ENCODE results near the gene TMEM156.

The TMEM156 gene, protein sequence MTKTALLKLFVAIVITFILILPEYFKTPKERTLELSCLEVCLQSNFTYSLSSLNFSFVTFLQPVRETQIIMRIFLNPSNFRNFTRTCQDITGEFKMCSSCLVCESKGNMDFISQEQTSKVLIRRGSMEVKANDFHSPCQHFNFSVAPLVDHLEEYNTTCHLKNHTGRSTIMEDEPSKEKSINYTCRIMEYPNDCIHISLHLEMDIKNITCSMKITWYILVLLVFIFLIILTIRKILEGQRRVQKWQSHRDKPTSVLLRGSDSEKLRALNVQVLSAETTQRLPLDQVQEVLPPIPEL

DNA sequence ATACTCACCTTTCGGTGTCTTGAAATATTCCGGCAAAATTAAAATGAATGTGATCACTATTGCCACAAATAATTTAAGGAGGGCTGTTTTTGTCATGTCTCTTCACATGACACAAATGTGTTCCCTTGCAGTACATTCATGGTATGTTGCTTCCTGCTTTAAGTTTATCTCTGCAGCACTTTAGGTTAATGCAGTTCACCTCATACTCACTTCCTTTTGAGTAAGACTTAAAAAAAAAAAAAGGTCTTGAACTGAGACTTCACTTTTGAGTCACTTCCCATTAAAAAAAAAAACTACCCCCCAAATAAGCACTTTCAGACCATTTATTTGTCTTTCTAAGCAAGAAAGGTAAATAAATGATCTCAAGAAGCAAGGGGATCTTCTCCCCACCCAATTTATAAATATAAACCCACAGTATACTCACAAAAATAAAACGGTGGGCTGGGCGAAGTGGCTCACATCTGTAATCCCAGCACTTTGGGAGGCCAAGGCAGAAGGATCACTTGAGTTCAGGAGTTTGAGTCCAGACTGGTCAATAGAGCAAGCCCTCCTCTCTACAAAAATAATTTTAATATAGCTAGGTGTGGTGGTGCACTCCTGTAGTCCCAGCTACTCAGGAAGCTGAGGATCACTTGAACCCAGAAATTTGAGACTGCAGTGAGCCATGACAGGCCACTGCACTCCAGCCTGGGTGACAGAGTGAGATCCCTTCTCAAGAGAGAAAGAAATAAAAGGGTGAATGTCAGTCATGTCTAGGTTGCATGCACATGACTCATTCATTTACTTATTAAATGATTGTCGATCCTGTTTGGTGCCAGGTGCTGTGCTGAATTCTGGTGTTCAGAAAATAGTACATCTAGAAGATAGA lies at the start of gene TMEM156:
Gene TMEM156 (minus strand): TSS at position 192 of the 868 bp plus-strand sequence. CDS start 96 bp downstream, at position 96.
- DNase-seq: peak; percentile 79 to 84

GRCh38 chr4:39078829-39079228 lies 46.6 kb upstream of the TMEM156 start:
- DNase-seq: no peak

DNA sequence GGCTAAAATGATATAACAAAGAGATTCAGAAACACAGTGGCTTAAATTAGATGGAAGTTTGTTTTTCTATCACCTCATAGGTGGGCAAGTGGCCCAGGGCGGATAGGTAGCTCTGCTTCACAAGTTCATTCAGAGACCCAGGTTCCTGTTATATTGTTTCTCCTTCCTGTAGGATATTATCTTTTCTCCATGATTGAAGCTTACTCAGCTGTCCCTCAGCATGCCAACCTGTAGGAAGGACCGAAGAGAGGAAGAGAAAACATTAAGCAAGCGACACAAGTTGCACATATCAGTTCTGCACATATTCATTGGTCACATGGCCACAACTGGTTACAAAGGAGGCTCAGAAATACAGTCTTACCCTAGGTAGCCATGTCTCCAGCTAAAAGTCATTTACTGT lies 36.7 kb upstream of the TMEM156 start:
- DNase-seq: no peak

DNA sequence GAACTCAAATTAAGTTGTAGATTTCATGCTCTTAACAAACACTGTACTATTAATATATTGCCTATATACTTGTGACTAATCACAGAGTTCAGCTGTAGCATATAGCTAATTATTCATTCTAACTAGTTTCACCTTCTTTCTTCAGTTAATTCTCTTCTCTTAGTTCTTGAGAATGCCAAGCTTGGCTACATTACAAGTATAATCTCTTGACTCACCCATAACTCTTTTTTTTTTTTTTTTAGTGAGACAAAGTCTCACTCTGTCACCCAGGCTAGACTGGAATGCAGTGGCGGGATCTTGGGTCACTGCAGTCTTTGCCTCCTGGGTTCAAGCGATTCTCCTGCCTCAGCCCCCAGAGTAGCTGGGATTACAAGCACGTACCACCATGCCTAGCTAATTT lies 35.2 kb upstream of the TMEM156 start:
- DNase-seq: no peak

DNA sequence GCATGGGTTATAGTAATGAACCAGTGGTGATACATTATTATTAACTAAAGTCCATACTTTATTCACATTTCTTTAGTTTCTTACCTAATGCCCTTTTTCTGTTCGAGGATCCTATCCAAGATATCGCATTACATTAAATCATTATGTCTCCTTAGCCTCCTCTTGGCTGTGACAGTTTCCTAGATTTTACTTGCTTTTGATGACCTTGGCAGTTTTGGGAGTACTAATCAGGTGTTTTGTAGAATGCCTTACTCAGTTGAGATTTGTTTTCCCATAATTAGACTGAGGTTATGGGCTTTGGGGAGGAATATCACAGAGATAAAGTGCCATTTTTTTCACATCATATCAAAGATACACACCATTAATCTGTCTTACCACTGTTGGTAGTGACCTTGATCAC lies 34.8 kb upstream of the TMEM156 start:
- no peak for DNase-seq

DNA sequence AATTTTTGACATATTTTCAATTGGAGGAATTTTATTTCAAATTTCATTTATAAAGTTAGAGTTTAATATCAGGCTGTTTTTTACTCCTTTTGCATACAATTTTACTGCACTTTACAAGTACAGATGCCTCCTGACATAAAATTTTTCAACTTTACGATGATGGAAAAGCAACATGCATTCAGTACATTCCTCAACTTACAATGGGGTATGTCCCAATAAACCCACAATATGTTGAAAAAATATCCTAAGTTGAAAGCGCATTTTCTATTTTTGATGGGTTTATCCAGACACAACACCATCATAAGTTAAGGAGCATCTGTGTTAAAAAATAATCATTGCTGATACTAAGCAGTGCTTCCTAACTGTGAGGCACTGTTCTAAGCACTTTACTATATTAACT lies 34.2 kb upstream of the TMEM156 start:
- no peak for DNase-seq

DNA sequence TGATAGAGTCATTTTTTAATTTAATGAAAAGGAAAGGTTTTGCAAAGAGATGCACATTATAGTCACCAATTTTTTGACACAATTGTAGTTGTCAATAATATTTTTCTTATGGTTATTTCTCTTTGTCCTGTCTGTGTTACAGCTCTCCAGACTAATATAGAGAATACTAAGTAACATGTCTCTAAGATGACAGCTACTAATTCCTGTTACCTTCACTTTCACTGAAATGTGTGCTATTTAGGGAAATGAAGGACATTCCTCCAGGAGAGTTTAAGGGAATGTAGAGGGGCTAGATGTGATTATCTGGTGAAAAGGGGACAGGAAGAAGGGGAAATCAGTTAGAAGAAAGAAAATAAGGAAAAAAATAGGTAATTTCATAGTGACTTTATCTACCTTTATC lies 31.2 kb upstream of the TMEM156 start:
- no peak for DNase-seq

DNA sequence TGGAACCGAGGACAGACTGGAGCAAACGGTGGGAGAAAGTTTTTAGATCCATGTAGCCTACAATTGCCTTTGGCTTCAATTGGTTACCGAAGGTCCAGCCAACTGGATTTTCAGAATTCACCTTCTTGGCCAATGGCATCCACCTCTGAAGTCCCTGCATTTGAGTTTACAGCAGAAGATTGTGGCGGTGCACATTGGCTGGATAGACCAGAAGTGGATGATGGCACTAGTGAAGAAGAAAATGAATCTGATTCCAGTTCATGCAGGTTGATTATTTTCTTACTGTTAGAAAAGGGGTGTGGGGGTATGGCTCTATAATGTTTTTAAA lies 30.5 kb upstream of the TMEM156 start:
- DNase-seq: no peak

DNA sequence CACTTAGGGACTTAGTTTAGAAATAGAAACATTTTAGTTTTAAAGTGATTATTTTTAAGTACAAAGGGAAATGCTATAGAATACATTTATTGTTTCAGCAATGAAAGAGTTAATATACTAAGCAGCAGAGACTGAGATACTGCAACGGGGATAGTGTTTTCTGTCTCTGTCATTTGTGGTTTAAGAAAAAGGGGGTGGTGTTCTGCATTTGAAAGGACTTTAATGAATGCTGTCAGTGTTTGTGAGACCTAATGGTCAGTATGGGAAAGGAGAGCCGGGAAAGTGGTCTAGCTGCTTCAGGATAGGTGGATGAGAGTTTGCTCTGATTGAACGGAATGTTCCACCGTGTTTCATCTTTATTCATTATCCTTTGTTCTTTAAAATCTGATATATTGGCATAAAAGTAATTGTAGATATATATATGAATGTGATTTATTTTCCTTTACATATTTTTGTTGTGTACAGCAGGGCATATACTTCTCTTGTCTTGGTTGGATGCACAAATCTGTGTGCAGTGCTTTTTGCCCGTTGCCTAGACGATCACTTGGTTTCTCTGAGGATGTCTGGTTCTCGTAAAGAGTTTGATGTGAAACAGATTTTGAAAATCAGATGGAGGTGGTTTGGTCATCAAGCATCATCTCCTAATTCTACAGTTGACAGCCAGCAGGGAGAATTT lies 30.0 kb upstream of the TMEM156 start, which contains the start of gene KLHL5:
Gene KLHL5 (plus strand): TSS at position 139 of the 676 bp plus-strand sequence. CDS start 421 bp downstream, at position 560.
- DNase-seq: no peak

DNA sequence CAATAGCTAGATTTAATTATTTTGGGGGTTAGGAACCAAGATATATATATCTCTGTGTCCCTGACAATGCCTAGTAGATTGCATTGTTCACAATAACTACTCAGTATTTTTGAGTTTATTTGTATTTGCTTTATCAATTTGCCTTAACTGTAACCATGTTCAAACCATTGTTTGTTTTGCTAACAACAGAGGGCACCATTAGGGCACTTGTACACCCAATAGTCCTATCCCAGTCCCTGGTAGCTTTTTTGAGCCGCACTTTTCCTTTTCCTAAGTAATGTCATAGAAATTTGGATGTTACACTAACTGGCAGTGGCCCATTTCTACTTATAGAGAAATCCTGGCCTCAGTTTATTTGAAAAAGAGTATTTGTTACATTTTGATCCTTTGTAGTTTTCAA lies 29.2 kb upstream of the TMEM156 start:
- DNase-seq: no peak

- no peak for DNase-seq
These were observed 23.8 kb upstream of the TMEM156 start for GRCh38 chr4:39056023-39056422.

GRCh38 chr4:39054497-39054896 lies 22.3 kb upstream of the TMEM156 start:
- DNase-seq: no peak

GRCh38 chr4:39053983-39054382 lies 21.8 kb upstream of the TMEM156 start:
- DNase-seq: no peak

- DNase-seq: no peak
These were observed 19.3 kb upstream of the TMEM156 start for GRCh38 chr4:39051492-39051891.

DNA sequence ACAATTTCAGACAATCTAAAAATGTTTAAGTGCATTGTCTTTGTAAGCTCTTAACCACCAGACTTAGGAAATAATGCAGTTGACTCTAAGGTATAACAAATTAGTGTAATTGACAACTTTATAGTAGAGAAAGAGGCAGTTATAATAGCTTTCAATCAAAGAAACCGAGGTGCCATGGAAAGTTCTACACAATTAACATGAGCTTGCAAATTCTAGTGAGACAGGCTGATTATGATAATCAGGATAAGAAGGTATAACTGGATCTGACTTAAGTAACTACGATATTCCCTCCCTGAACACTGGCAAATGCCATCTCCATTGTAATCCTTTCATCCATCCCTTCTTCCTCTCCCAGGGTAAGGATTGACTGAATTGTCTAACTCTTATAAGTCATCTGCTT lies 18.4 kb upstream of the TMEM156 start:
- no peak for DNase-seq

GRCh38 chr4:39048311-39048710 lies 16.1 kb upstream of the TMEM156 start:
- DNase-seq: no peak

- DNase-seq: no peak
These were observed 15.5 kb upstream of the TMEM156 start for GRCh38 chr4:39047681-39048080.

GRCh38 chr4:39046249-39046648 lies 14.0 kb upstream of the TMEM156 start:
- peak; percentile 59 to 62 for DNase-seq

DNA sequence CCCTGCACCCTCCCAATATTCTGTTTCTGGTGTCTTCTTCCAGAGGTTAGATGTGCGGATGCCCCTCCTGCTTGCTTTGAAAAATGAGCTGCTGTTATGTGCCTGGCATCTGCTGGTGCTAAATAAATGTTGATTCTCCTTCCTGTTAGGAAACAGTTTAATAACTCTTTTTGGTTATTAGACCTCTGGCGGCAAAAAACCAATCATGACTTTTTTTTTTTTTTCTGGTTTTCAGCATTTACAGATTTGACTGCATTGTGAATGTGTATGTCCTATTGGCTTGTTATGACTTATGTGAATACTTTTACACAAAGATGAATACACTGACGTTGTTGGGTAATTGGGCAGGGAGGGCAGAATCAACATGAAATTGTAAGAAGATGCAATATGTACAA lies 13.6 kb upstream of the TMEM156 start:
- peak; percentile 39 to 47 for DNase-seq

- peak in 1 of 2 experiments; percentile 11 for DNase-seq
These were observed 13.0 kb upstream of the TMEM156 start for GRCh38 chr4:39044956-39045826.

DNA sequence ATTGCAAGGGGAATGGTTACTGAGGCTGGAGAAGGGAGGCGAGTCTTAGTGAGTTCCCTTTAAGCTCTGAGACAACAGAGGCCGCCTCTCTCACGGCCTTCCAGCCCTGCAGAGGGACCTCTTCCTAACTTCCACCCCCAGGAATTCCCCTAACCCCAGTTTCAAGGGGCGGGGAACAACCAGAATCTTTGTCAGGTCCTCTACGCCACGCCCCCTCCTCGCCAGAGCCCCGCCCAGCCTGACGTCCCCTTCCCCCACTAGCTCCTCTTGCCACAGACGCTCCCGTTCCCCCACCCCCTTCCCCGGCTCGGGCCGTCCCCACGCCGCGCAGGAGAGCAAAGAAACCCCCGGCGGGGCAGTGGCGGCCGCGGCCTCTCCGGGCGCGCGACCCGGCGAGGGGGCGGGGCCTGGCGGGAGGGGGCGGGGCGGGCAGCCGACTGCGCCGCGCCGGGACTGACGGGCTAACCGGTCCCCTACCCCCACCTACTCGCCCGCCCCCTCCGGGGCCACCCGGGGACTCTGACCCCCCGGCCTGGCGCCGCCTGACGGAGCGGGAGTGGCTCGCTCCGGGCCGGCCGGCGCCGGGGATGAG lies 12.3 kb upstream of the TMEM156 start:
- DNase-seq: peak; percentile 71 to 79

GRCh38 chr4:39043861-39044363 lies 11.7 kb upstream of the TMEM156 start:
- no peak for DNase-seq

All from AML-193 (cell line).